NOMO-1 treated with DMSO at 0.1 percent for 48 hours (cell line): Measurements from ENCODE around the gene ADGRD1.
A peak's percentile ranks its signal among the peaks of the same experiment; 100 is the strongest.

ENCODE experiments used
- DNase-seq: peaks from one replicate; lab custom pipeline; 2025; ENCODE audit not compliant: unreplicated experiment; lab: John Stamatoyannopoulos, UW

The ADGRD1 gene

DNA sequence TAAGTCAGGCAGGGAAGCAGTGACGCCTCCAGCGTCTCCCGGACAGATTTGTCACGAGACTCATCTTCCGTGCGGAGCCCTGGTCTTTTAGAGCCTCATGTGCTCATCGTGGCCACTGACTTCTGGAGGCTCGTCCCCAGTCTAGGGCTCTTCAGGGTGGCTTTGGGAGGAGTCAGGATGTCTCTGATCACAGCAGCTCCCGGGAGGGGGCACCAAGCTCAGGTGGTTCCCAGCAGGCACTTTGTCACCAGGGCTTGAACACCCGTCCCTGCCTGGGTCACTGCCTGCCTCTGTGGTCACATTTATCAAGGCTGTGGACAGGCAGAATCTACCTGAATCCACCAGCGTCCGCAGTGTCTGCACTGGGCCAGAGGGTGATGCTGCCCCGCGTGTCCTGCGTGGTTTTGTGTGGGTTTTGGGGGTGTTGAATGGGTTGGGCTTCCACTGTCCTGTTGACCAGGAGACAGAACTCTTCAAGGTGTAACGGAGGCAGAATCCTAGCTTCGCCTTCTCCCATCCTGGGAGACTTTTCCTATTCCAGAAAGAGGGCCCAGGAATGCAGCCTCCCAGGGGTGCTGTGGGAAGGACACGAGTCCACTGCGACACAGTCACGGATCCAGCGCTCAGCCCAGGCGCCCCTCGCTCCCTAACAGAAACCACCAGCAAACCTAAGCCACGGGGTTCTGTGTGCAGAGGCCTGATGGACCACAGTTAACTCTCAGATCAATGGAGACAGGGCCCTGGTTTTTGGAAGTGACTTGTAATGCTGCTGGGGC, 132.3 kb downstream of the ADGRD1 start:
- DNase-seq = no peak

GRCh38 chr12:131087302-131087818, 133.7 kb downstream of the ADGRD1 start:
- no peak for DNase-seq

GRCh38 chr12:131087991-131088700, 134.4 kb downstream of the ADGRD1 start:
- no peak for DNase-seq

GRCh38 chr12:131088701-131089530, 135.2 kb downstream of the ADGRD1 start:
- DNase-seq = no peak

DNA sequence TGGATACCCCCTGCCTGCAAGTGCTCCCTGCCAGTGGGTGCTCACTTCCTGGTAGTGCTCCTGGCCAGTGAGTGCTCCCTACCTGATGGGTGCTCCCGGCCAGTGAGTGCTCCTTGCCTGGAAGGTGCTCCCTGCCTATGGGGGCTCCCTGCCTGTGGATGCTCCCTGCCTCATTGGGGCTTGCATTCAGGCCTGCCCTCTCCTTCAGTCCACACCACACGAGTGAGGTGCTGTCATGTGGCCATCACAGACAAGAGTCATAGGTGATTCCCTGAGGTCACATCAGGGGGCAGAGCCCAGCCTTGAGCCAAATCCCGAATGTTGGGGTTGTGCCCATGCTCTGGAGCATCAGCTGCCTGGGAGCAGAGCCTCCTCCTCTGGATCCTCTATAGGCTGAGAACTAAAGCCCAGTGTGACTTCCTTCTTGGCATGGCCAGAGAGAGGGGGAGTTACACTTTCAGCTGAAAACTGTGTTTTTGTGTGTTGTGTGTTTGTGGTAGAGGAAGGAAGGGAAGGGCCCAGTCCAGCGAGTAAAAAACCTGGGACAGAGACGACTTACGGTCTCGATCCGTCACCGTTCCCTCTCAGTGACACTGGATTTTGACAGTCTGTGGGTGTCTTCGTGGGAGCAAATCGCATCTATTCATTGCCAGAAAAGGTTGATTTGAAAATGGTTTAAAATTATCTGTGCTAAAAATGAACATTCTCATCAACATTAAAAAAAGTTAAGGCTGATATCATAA, 136.0 kb downstream of the ADGRD1 start:
- no peak for DNase-seq

GRCh38 chr12:131090274-131091210, 136.8 kb downstream of the ADGRD1 start:
- no peak for DNase-seq

DNA sequence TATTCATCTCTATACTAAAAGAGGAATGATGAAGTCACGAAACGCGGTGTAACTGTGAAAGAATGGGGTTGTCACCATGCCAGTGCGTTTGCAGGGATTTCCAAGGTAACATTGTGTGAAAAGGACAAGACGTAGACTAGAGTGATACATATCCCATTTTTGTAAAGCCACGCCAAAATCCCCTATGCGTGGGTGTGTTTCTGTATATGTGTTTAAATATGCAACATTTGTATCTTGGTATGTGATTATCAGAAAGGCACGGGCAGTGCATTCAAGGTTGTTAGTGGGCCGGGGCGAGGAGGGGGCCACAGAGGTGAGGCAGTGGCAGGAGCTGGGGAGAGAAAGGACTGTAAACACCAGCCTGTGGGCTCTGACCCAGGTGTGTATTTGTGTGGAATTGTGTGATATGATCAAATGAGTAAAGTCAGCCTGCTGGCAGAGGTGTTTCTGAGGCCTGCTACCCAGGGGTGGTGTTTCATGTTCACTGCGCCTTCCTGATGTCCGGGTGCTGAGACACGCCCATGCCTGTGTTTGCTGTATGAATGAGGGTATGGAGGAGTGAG, 137.8 kb downstream of the ADGRD1 start:
- no peak for DNase-seq

GRCh38 chr12:131091976-131092691, 138.4 kb downstream of the ADGRD1 start:
- DNase-seq = no peak

GRCh38 chr12:131092901-131093603, 139.3 kb downstream of the ADGRD1 start:
- DNase-seq = peak; percentile 83

GRCh38 chr12:131093604-131093955, 139.9 kb downstream of the ADGRD1 start:
- no peak for DNase-seq

DNA sequence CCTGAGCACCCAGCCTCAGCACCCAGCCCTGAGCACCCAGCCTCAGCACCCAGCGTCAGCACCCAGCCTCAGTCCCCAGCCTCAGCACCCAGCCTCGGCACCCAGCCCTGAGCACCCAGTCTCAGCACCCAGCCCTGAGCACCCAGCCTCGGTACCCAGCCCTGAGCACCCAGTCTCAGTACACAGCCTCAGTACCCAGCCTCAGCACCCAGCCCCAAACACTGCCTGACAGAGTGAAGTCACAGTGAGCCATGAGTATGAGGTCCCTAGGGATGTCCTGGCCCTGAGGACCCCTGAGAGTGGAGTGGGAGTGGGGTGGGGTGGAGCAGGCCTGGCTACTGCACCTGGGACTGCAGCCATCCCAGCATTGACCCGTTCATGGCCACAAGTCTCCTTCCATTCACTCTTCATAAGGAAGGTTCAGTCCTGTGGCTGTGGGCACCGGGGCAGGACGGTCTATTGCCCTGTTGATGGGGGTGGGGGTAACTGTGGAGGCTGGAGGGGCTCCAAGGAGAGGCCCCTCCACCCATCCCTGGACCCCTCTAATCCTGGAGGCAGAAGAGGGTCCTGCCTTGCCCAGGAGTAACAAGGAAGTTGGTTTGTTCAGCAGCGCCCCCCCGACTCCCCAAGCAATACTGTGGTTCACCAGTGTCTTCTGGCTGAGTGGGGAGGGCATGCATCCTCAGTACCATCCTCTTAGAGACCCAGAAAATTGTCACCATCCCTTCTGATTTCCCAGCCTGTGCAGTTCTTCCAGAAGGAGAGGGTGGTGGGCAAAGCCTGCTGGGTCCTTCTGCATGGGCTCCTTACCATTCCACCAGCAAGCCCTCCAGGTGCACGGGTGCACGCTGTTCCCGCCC, 140.5 kb downstream of the ADGRD1 start:
- DNase-seq = no peak

- DNase-seq = no peak
Observed at GRCh38 chr12:131094831-131095805, 141.4 kb downstream of the ADGRD1 start.

DNA sequence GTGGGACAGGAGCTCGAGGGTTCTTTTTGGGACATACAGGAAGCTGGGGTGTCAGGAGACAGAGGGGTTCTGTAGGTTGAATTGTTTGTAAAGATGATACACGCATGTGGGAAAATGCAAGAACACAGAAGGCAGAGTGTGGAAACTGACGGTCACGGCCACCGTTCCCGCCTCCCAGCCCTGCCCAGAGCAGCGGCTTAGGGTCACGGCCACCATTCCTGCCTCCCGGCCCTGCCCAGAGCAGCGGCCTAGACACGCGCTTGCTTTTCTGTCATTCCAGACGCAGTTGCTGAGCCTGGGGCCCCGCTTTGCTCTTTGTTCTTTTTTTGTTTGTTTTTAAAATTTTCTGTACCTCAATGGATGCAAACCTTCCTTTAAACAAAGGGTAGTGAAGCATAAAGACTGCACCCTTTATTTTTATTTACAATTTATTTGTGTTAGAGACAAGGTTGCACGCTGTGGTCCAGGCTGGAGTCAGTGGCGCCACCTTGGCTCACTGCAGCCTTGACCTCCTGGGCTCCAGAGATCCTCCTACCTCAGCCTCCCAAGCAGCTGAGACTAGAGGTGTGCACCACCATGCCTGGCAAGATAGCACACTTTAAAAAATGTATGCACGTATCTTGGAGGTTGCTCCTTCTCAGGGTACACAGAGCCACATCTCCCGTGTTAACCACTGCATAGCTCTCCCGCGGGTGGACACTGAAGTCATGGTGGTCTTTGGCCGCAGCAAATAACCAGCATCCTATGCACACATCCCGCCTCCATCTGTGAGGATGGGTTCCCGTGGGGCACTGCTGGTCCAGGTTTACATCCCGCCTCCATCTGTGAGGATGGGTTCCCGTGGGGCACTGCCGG, 142.3 kb downstream of the ADGRD1 start:
- DNase-seq = no peak

DNA sequence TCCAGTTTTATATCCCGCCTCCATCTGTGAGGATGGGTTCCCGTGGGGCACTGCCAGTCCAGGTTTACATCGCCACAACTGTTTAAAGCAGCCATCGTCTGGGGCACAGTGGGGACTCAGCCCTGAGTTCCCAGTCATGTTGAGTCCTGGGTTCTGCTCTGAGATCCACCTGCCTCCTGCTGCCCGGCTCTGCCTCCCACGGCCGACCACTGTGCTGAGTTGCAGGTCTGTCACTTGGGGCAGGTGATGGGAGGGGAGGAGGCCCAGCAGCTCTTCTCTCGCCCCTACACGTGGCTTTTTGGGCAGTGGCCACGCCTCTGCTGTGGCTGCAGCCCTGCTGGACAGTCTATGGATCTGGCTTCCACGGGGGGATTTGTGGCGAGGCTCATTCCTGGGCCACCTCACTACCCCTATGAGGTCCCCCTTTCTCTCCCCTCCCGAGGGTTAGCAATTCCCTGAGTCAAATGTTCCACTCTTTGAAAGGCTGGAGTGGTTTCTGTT, 143.0 kb downstream of the ADGRD1 start:
- no peak for DNase-seq
